LHCN-M2 (cell line): ENCODE results near the gene HACE1. TPM values are rescaled to one million over a fixed set of nuclear protein-coding genes. Genes with fewer than 3 reads are reported as not detected.

Experiments
- DNase-seq: peaks from one replicate; pipeline ENCODE4 v3.0.0-alpha.2; 2012; ENCODE audit warnings: low read depth
- total RNA-seq: library from RNA; depleted of rRNA; stranded (reverse); fragments of >200 nt; gene quantifications from 2 replicates; pipeline ENCODE4 v1.2.3, GENCODE V29; 2014; rRNA removed

HACE1 gene
- total RNA-seq, 1 experiment from 2014 or later = 13.8 TPM

GRCh38 chr6:104688283-104688969 lies 171.3 kb downstream of the HACE1 start:
- no peak for DNase-seq

- no peak for DNase-seq
Observed at GRCh38 chr6:104686550-104687175, 173.1 kb downstream of the HACE1 start.

- DNase-seq = no peak
Observed at GRCh38 chr6:104685871-104686549, 173.7 kb downstream of the HACE1 start.

- no peak for DNase-seq
Observed at GRCh38 chr6:104684911-104685415, 174.8 kb downstream of the HACE1 start.

- no peak for DNase-seq
Observed at GRCh38 chr6:104683809-104684208, 175.9 kb downstream of the HACE1 start.

GRCh38 chr6:104682722-104683643 lies 176.7 kb downstream of the HACE1 start:
- DNase-seq = peak; percentile 62

GRCh38 chr6:104680539-104680938 lies 179.2 kb downstream of the HACE1 start:
- DNase-seq = no peak

GRCh38 chr6:104679971-104680370 lies 179.7 kb downstream of the HACE1 start:
- no peak for DNase-seq

Other genes with a start within 250 kb of the HACE1 start
- gene LIN28B, start 97.2 kb upstream of the HACE1 start, total RNA-seq = not detected in 2 replicates